Calu3 (cell line): Measurements from ENCODE around the gene TPPP3. TPM values are rescaled to one million over a fixed set of nuclear protein-coding genes. Genes with fewer than 3 reads are reported as not detected.
A peak's percentile ranks its signal among the peaks of the same experiment; 100 is the strongest.

Experiments
- BruUV-seq: library from RNA; stranded (reverse); fragments of 400-500 nt; replicated peaks from 2 replicates; lab custom pipeline; 2021; lab: Mats Ljungman, UMichigan
- CTCF ChIA-PET: fragments of 300-600 bp; sonication (Branson Sonifier 250); formaldehyde crosslinking; loops from one replicate; lab custom pipeline; 2022; ENCODE audit warnings: antibody characterized with exemption; lab: Charles Lee
- DNase-seq: peaks from one replicate; pipeline ENCODE4 v3.0.0; 2022
- H3K27ac Mint-ChIP-seq: one replicate; pipeline ENCODE4 v1.8.0; 2022; ENCODE audit warnings: mixed read lengths; ENCODE audit not compliant: unreplicated experiment
- H3K27me3 Mint-ChIP-seq: one replicate; pipeline ENCODE4 v1.8.0; 2022; ENCODE audit warnings: mixed read lengths; ENCODE audit not compliant: unreplicated experiment
- H3K36me3 Mint-ChIP-seq: one replicate; pipeline ENCODE4 v1.8.0; 2022; ENCODE audit warnings: mild to moderate bottlenecking, moderate library complexity, mixed read lengths; ENCODE audit not compliant: insufficient read depth, unreplicated experiment
- H3K4me1 Mint-ChIP-seq: one replicate; pipeline ENCODE4 v1.8.0; 2022; ENCODE audit warnings: mild to moderate bottlenecking, low read depth, mixed read lengths; ENCODE audit not compliant: unreplicated experiment
- H3K4me3 Mint-ChIP-seq: one replicate; pipeline ENCODE4 v1.8.0; 2022; ENCODE audit warnings: mild to moderate bottlenecking, low read depth, moderate library complexity, mixed read lengths; ENCODE audit not compliant: unreplicated experiment
- H3K9me3 Mint-ChIP-seq: one replicate; pipeline ENCODE4 v1.8.0; 2022; ENCODE audit warnings: low read depth, mixed read lengths; ENCODE audit not compliant: unreplicated experiment
- CTCF ChIP-seq: fragments of 200-600 bp; IDR thresholded peaks from one replicate; pipeline ENCODE4 v1.8.0; 2022; ENCODE audit warnings: antibody characterized with exemption; ENCODE audit not compliant: unreplicated experiment
- intact Hi-C: fragments of 100-400 bp; cut with micrococcal nuclease; formaldehyde crosslinking; loops from one replicate; pipeline ENCODE4 v1.10.0; 2022; ENCODE audit not compliant: unreplicated experiment
- total RNA-seq: library from RNA; stranded (reverse); gene quantifications from 2 replicates; pipeline ENCODE4 v1.2.3, GENCODE V29; 2022

Gene TPPP3
- total RNA-seq, 1 experiment from 2014 or later = 8.5 TPM

GRCh38 chr16:67435758-67436164, 42.5 kb upstream of the TPPP3 start:
- H3K9me3 Mint-ChIP-seq = no peaks in the 10 kb centered on the region
- TF ChIP-seq CTCF = no peak
- no peak for DNase-seq
- peaks cover 20% of the 10 kb centered on the region for H3K36me3 Mint-ChIP-seq
- BruUV-seq = no TSS peak
- intact Hi-C loops = no loop called here
- H3K27me3 Mint-ChIP-seq = no peaks in the 10 kb centered on the region
- CTCF ChIA-PET = interaction anchor here (0.7 to 1.2 kb wide), 2 partner anchors 8 to 260 kb away, joined by 3 to 4 read pairs; no protein-coding TSS in a partner anchor
- no peak overlapping the region for H3K27ac Mint-ChIP-seq
- no peak overlapping the region for H3K4me3 Mint-ChIP-seq
- no peaks in the 10 kb centered on the region for H3K4me1 Mint-ChIP-seq

- no peak overlapping the region for H3K27ac Mint-ChIP-seq
- CTCF ChIA-PET = interaction anchor here (0.6 to 0.7 kb wide), 5 partner anchors 14 to 231 kb away, joined by 3 to 5 read pairs (median 4); no protein-coding TSS in a partner anchor
- intact Hi-C loops = no loop called here
Observed at GRCh38 chr16:67433131-67433719, 39.9 kb upstream of the TPPP3 start.

GRCh38 chr16:67432506-67432890, 39.2 kb upstream of the TPPP3 start:
- BruUV-seq = no TSS peak
- H3K4me1 Mint-ChIP-seq = peaks cover 29% of the 10 kb centered on the region
- TF ChIP-seq CTCF = no peak
- CTCF ChIA-PET = interaction anchor here (0.7 to 1.9 kb wide), 4 partner anchors 13 to 172 kb away, joined by 4 to 7 read pairs (median 5); no protein-coding TSS in a partner anchor
- peaks cover 11% of the 10 kb centered on the region for H3K27me3 Mint-ChIP-seq
- intact Hi-C loops = no loop called here
- H3K4me3 Mint-ChIP-seq = peak overlapping the region; percentile 96
- H3K27ac Mint-ChIP-seq = no peak overlapping the region
- peaks cover 16% of the 10 kb centered on the region for H3K36me3 Mint-ChIP-seq
- no peaks in the 10 kb centered on the region for H3K9me3 Mint-ChIP-seq
- no peak for DNase-seq

More at GRCh38 chr16:67433131-67433719, 39.9 kb upstream of the TPPP3 start:
- H3K27me3 Mint-ChIP-seq = peaks cover 8% of the 10 kb centered on the region
- peaks cover 21% of the 10 kb centered on the region for H3K36me3 Mint-ChIP-seq
- BruUV-seq = no TSS peak
- DNase-seq = no peak
- H3K9me3 Mint-ChIP-seq = no peaks in the 10 kb centered on the region
- H3K4me3 Mint-ChIP-seq = no peak overlapping the region
- H3K4me1 Mint-ChIP-seq = peaks cover 22% of the 10 kb centered on the region
- TF ChIP-seq CTCF = no peak

- TF ChIP-seq CTCF = no peak
- Mint-ChIP-seq H3K9me3 (no peaks in the 10 kb centered on the region), H3K4me1 (peaks cover 29% of the 10 kb centered on the region), H3K36me3 (peaks cover 20% of the 10 kb centered on the region), H3K27me3 (peaks cover 17% of the 10 kb centered on the region), H3K27ac (no peak overlapping the region), H3K4me3 (peak overlapping the region; percentile 96)
- CTCF ChIA-PET = interaction anchor here (0.5 to 1.9 kb wide), 11 partner anchors 14 to 529 kb away, joined by 3 to 10 read pairs (median 5); partner anchors contain the start of gene FHOD1
- BruUV-seq = no TSS peak
- intact Hi-C loops = no loop called here
- no peak for DNase-seq
Observed at GRCh38 chr16:67431775-67432505, 38.6 kb upstream of the TPPP3 start.
